Measurements from ENCODE around the gene GRID1.

Gene GRID1

DNA sequence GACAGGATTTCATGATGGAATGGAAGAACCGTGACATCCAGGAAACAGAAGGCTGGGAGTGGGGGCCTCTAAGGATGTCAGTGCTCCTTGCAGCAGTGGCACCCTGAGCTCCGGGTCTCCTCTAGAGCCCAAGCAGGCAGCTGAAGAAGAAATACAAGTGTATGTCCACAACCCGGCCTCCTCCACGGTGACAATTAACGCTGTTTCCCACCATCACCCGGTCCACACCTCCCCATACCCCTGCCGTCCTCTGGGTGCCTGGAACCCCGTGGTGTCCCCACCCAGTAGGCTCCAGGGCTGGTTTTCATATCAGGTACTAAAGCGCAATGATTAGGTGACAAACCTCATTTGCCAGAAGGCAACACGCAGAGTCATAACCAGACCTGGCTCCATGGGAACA lies 30.3 kb downstream of the GRID1 start:
- DNase-seq (ENCODE audit: low read depth): no peak

DNA sequence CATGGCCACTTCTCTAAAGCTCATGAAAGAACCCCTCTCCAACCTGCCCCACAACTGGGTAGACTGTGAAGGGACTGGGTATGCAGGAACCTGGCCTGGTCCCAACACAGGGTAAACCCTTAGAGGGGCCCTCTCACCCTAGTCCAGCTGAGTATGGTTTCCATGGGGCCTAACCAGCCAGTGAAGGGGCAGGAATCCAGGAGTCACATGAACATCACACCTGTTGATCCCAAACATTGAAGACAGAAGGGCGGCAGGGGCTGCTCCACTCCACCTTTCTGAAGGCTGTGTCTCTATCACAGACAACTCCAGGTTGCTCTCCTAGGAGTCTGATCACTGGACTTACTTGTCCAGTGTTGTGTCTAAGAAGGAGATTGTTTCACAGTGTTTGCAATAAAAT lies 30.8 kb downstream of the GRID1 start:
- DNase-seq (ENCODE audit: low read depth): no peak

DNA sequence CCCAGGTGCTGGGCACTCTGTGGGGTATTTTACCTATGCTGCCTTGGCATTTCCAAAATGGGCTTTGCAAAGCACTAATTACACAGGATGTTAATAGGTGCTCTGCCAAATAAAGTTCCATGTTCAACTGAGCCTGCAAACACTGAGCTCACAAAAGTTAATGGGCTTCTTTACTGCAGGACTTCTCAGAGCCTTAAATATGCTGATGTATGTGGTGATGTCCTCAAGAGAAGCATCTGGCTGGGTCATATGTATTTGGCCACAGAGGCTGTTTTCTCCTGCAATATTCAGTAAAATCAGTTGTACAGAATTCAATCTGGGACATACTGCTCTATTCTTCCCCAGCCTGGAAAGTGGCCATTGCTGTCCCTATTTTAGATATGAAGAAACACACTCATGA lies 31.3 kb downstream of the GRID1 start:
- DNase-seq (ENCODE audit: low read depth): no peak

DNA sequence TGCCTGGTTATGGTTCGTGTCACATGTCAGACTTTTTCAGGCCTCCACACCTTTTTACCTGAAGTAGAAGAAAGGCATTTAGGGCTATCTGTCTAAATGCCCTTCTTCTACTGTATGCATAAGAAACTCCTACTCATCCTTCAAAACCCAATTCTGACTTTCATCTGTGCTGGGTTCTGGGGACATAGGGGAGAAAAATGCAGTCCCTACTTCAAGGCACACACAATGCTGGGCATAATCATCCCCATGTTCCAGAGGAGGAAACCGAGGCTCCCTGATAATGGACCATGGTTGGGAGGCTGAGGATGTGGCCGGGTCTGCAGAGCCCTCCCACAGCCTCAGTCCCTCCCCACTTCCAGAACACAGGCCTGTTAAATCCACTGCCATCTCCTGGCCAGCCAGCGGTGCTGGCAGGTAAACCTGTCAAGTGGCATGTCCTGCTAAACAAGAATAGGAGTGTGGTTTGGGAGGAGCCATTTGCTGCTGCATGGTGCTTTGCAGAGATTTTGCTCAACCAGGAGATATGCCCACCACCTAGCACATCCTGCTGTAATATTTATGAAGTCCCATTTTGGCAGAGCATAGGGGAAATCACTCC lies 32.0 kb downstream of the GRID1 start:
- DNase-seq (ENCODE audit: low read depth): no peak

DNA sequence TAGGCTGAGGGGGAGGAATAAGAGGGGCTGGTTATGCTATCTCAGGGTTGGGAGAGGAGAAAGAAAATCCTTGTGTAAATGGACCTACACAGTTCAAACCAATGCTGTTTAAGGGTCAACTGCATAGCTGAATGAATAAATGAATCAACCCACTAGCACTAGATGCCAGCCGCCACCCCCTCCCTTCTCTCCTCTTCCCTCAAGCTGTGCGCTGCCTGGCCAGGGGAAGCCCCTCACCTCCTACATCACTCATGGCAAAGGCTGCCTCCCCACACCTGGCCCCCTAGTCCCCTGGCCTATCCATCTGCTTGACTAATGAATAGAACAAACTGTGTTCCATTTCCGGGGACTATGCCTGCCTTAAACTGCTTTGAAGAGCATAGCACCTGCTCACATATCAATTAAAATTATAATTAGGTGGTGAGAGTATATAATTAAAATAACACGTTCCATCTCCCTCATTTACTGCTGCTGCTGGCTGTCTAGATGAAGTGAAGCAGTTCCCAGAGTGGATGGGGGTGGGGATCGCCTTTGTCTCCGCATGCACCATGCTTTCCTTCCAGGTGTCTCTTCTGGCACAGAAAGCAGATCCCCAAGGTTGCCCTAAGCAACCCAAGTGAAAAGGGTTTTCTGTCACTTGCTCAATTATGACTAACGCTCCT lies 32.6 kb downstream of the GRID1 start:
- no peak for DNase-seq (ENCODE audit: low read depth)

DNA sequence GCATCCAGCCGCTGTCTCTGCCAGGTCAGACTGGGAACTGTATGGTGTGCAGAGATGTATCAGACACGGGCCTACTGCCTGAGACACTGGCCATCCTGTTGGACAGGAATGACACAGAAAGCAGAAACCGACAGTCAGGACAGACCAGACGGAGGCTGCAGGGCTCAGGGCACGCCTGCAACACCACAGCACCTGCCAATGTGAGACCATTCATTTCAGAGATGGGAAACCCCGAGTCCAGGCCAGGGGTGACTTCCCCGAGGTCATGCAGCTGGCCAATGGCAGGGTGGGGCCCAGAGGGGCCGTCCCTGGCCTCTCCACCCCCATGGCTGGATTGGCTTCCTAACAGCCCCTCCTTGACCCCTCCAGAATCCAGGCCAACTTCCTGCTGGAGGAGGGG lies 34.7 kb downstream of the GRID1 start:
- DNase-seq (ENCODE audit: low read depth): no peak

DNA sequence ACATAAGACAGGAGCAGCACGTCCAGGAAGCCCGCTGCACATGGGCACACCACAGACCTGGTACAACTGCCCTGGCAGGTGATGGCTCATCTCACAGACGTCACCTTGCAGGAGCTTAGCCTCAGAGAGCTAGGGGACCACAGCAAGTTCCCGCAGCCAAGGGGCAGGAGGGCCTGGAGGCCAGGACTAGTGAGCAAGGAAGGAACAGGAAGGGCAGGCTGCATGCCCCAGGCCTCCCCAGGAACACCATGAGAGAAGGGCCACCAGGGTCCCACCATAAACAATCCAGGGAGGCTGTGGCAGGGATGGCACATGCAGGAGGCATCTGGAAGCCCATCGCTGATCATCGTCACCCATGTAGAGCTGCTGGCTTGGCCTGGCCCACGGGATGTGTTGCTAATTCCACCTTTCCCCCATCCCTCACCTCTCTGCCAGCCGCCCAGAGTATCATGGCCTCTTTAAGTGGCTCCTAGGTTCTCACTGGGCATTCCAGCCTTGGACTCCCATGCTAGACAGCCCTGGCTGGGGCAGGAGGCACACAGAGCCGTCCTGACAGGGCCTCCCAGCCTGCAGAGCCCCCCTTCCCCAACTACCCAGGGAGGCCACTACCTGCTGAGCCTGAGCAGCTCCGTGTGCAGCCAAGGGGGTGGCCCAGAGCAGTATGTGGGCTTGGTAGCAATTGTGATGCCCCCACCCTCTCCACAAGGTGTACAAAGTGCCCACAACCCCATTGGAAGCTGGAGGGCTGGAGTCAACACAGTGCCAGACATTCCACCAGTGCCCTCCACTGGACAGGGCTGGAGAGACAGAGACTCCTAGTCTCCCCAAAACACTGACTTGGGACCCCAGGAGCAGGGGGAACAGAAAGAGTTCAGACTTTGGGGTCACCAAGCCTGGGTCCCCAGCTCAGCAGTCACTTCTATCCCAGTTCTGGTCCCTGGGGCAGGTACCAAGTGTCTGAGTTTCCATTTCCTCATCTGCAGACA lies 35.5 kb downstream of the GRID1 start:
- no peak for DNase-seq (ENCODE audit: low read depth)

DNA sequence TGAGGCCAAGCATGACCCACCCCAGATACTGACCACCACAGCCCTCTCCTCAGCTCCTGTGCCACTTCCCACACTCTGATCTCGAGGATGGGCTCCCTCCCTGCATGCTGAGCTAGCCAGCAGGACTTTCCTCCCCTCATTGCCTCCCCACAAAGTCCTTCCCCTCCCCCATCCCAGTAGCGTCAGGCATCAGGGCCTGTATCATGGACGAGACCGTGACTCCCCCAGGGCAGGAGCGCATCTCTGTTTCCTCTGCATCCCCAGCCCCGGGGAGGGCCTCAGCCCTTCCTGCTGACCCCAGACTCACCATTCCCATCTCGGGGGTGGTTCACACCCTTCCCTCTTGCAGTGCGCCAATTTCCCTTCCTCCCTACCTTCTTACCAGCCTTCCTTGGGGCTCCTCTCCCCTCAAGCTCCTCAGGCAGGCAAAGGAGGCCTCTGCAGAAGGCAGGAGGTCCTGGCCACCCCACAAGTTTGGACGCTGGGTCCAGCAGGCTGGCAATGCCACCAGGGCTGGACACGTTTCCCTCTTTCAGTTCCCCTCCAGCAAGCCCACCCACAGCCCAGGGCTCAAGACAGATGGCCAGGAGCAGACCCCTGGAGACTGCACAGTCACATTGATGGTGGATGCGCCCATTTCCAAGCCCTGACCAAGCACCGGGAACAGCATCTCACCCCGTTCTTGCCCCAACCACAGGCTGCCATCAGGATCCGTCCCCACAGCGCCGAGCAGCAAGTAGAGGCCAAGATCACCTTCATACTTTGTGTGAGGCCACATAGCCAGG lies 36.5 kb downstream of the GRID1 start:
- no peak for DNase-seq (ENCODE audit: low read depth)

DNA sequence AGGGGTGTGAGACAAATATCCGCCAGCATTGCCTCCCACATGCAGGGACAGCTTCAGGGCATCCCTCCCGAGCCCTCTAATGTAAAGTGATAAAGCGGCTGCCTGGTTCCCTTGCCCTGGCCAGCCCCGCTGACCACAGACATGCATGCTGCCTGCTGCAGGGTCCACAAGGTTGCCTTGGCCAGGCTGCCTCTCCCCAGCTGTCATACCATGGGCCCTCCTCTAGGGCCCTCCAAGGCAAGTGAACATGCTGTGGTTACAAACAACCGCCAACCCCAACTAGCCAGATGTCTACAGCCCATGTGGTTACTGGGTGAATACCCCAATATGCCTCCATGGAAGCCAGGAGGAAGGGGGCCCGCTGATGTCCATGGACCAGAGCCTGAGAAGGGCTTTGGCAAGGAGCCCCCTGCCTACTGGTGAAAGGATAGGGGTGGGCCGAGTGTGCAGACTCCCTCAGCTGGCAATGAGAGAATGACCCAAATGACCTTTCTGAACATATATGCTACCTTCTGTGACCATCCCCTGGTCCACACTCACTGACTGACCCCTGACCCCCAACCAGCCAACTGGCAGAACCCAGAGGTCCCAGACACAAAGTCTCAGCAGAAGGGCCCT lies 37.4 kb downstream of the GRID1 start:
- no peak for DNase-seq (ENCODE audit: low read depth)

DNA sequence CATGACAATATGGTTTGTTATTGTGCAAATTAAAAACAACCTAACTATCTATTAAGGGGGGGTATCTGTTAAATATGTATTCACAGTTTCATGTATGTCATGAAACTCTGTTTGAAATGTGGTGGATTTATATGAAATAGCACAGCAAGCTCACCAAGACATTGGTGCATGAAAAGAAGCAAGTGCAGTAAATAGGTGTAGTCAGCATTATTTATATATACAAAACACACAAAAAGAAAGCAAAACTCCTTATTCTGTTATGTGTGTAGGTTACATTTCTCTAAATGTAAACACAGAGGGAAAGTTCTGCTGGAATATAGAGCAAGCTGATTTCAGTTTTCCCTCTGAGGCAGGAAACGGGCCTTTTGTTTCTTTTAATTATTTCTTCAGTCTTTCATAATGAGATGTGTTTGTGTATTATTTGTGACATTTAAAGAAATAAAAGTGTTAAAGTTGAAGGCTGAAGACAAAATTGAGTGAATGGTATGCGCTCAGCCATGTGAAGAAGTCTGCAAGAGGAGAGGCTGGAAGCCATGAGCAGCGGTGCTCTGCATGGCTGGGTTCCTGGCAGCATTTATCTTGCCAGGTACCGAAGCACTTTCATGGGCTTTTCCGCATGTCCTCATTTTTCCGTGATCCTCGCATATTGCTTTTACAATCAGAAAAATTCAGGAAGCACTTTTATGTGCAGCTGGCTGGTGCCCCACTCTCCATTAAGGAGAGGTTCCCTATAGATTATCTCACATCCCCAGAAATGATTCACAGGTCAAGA lies 38.5 kb downstream of the GRID1 start:
- no peak for DNase-seq (ENCODE audit: low read depth)

DNA sequence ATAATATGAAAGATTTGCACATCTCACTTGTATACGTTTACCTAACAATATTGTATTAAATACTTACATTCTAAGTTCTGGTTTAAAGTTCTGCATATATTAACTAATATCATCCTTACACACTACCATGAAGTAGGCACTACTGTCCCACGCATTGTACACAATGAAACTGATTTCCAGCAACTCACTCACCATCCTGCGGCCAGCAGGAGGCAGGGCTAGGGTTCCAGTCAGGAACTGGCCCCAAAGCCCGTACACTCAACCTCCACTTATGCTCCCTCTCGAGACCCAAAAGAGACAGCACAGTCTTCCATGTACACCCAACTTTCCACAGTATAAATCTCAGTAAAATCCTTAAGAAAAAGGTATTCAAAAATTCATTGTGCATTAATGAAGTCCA lies 41.4 kb downstream of the GRID1 start:
- no peak for DNase-seq (ENCODE audit: low read depth)

DNA sequence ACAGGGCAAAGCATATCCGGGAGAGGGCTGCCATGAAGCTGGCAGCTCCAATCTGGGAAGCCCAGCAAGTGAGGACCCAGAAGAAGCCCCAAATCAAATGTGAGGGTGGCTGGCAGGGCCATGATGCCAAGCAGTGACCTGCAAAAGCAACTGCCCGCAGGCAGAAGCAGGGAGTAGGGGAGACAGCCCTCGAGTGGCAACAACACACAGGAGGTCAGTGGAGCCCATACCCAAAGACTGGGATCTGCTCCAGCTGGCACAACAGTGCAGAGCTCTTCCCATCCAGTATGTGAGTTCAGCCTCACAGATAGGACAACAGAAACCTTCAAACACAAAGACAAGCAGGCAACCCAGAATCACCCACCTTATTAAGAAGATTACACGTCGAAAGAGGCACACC lies 45.0 kb downstream of the GRID1 start:
- DNase-seq (ENCODE audit: low read depth): no peak

DNA sequence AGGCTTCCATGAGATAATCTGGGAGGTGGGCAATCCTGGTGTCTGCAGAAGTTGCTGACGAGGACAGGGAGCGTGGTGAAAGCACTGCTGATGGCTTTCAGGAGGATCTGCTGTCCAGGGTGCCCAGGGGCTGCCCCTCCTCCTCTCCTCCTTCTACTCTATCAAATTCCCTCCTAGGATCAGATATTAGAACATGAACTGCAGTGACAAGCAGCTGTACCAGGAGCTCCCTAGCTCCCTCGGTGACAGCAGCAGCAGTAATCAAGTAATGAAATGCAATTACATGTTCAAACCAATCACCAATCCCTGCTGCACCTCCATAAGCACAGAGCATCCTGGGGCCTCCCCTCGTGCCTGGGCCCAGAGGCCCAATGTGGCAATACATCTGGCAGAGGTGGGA lies 46.9 kb downstream of the GRID1 start:
- DNase-seq (ENCODE audit: low read depth): no peak

DNA sequence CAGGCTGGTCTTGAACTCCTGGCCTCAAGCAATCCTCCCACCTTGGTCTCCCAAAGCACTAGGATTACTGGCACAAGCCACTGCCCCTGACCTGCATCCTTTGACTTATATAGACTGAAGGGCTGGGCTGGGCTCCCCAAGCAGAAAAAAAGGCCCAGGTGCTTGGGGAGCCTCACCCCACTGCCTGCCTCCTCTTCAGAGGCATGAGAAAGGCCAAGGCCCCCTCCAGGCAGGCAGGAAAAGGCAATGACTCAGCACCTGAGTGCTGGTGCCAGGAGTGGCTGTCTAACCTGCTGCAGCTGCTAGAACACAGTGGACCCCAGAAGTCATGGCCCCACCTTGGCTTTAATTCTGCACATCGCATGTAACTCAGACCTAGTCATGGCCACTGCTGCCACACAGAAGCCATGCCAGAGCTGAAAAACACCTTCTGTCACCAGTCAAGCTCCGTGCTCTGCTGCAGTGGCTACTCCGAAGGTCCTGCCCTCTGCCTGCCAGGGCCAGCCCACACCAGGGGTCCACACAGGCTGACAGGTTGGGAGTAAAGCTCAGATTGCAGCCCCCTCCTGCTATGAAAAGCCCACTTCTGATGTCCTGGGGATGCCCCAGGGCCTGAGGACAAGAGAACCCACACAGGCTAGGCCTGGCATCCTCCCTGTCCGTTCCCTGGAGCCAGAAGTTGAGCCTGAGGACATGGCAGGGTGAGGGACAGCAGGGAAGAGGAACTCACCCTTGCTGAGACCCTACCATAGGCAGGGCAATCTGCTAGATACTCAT lies 48.5 kb downstream of the GRID1 start:
- DNase-seq (ENCODE audit: low read depth): no peak

DNA sequence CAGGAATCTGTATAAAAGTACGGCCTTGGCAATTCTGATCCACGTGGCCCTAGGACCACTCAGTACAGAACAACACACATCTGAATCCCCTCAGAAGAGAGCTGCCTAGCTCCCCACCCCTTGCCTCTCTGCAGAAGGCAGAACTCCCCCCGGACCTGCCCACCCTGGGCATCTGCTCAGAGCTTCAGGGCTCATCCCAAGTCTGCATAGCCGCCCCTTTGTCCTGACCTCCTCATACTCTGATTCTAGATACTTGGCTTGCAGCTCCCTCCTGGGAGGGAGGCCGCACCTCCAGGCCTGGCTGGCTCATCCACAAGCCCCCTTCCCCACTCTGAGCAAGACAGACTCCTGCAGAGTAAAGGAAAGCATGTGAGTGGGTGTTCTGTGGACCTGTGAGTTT lies 49.6 kb downstream of the GRID1 start:
- DNase-seq (ENCODE audit: low read depth): no peak

DNA sequence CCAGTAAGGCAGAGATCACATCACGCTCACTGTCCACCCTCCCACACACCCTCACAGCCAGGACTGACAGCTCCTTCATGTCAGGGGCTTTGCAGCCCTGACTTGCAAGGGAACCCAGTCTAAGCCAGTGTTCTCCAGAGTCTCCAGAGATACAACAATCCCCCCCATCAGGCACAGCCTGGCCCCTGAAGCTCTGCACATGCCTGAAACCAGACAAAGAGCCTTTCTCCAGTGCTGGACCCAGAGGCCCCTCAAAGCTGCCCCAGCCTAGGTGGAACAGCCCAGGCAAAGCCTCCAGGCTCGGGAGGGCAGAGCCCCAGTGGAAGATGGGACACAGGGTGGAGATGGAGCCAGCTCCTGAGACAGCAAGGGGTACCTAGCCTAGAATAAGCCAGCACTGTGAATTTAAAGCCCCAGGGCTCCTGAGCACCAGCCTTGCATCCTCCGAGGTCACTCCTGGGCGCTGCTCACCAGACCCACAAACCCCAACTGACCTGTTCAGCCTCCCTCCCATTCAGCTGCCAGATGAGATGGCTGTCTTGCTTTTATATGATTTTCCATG lies 50.2 kb downstream of the GRID1 start:
- no peak for DNase-seq (ENCODE audit: low read depth)

DNA sequence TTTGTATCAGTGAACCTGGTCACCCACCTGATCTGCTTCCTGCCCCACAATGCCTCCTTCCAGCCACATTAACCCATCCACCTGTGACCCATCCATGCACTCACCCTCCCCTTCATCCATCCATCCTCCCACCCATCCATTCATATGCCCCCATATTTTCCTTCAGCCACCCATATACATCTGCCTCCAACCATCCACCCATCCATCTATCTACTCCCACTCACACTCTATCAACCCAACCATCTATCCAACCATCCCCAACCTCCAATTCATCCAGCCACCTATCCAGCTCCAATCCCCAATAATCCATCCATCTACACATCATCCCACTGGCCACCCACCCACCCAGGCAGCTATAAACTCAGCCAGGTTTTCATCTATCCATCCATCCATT lies 51.0 kb downstream of the GRID1 start:
- DNase-seq (ENCODE audit: low read depth): no peak

DNA sequence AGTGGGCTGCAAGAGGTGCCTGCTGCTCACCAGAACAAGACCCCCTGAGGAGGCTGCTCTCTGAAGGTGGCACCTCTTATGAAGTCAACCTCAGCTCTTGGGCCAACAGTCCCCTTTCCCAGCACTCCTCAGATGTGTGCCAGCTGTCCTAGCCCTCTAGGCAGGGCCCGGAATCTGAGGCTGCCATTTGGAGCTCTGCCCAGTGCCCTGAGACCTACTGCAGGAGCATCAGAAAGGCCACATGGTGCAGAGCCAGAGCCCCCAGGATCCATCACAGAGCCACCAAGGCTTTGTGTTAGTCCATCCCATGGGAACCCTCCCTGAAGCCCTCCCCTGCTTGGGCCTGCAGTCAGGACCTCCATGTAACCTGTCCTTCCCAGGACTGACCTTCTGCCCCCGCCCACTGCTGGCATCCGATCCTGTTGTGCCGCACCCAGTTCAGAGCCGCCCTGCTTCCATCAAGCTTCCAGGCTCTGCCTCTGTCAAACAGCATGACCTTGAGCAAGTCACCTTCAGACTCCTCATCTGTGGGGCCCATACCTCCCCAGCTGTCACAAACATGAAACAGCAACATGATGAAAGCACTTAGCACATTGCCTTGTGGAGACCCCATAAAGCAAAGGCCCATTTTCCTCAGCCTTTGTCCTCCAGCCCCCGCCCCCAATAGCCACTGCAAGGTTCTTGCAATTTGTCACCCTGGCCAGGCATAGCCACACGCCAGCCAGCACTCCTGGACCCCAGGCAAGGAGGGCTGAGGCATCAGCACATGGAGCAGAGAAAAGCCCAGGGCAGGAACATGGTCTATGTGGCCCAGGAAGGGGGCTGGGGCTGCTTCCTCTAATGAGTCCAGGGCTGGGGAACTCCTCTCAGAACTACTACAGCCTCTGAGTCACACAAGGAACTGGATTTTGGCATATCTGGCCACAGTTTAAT lies 51.7 kb downstream of the GRID1 start:
- DNase-seq (ENCODE audit: low read depth): no peak

DNA sequence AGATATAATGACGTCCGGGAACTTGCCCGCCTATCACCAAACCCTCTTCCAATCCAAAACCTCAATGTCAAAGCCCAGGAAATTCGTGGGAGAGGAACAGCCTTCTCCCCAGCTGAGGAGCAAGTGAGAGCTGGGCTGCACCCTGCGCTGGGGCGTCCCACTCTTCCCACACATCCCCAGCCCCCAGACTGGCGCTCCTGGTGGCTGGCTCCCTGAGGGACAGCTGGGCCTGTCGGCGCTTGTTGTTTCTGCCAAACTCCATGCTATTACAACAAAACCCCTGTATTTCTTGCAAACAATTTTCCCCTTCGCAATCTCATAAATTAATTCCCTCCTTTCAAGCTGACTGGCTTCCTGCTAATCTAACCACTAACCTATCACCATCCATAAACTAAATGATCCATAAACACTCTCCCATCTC lies 53.0 kb downstream of the GRID1 start:
- no peak for DNase-seq (ENCODE audit: low read depth)

Measured in stimulated activated CD8-positive, alpha-beta memory T cell treated with anti-CD3 and anti-CD28 coated beads, Interleukin-15, amount 100 ng/mL, for 24 hours (primary cell).